Measurements from ENCODE around the gene IGF1.

- TF ChIP-seq, protein P1, sequence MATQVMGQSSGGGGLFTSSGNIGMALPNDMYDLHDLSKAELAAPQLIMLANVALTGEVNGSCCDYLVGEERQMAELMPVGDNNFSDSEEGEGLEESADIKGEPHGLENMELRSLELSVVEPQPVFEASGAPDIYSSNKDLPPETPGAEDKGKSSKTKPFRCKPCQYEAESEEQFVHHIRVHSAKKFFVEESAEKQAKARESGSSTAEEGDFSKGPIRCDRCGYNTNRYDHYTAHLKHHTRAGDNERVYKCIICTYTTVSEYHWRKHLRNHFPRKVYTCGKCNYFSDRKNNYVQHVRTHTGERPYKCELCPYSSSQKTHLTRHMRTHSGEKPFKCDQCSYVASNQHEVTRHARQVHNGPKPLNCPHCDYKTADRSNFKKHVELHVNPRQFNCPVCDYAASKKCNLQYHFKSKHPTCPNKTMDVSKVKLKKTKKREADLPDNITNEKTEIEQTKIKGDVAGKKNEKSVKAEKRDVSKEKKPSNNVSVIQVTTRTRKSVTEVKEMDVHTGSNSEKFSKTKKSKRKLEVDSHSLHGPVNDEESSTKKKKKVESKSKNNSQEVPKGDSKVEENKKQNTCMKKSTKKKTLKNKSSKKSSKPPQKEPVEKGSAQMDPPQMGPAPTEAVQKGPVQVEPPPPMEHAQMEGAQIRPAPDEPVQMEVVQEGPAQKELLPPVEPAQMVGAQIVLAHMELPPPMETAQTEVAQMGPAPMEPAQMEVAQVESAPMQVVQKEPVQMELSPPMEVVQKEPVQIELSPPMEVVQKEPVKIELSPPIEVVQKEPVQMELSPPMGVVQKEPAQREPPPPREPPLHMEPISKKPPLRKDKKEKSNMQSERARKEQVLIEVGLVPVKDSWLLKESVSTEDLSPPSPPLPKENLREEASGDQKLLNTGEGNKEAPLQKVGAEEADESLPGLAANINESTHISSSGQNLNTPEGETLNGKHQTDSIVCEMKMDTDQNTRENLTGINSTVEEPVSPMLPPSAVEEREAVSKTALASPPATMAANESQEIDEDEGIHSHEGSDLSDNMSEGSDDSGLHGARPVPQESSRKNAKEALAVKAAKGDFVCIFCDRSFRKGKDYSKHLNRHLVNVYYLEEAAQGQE (IDR thresholded peaks at IDR 0.05; ENCODE audit: insufficient read depth in 1 of 2, low read depth in 2 of 2, low read length in 2 of 2): no peak
- TF ChIP-seq POLR2AphosphoS5 (IDR thresholded peaks at IDR 0.05; ENCODE audit: low read depth, low read length) (no peak), TAF1 (IDR thresholded peaks at IDR 0.05; ENCODE audit: borderline replicate concordance, insufficient read depth, low read length) (no peak), FOXP2 (optimal IDR thresholded peaks at IDR 0.05; ENCODE audit: borderline replicate concordance, extremely low read depth, extremely low read length, insufficient read depth) (no peak), SIN3A (IDR thresholded peaks at IDR 0.05; ENCODE audit: borderline replicate concordance, insufficient read depth, low read length) (no peak)
These were observed 79.3 kb downstream of the IGF1 start for GRCh38 chr12:102401087-102401486.

All from PFSK-1 (cell line).